Fibroblast of pulmonary artery (primary cell): ENCODE data around the gene KCNH1.

Experiments
- DNase-seq: peaks from one replicate; pipeline ENCODE4 v3.0.0-alpha.2; 2010; ENCODE audit warnings: low read depth
- H3K4me3 ChIP-seq: replicated peaks from 2 replicates; pipeline ENCODE4 v1.5.1; 2011; ENCODE audit warnings: low read depth, mild to moderate bottlenecking, control low read depth, low read length, moderate library complexity
- TF ChIP-seq, protein P1 (sequence below): IDR thresholded peaks from 2 replicates; pipeline ENCODE4 v1.5.1; 2011; ENCODE audit warnings: mild to moderate bottlenecking, control low read depth, low read length, inconsistent platforms; ENCODE audit errors: missing control alignments

The KCNH1 gene

DNA sequence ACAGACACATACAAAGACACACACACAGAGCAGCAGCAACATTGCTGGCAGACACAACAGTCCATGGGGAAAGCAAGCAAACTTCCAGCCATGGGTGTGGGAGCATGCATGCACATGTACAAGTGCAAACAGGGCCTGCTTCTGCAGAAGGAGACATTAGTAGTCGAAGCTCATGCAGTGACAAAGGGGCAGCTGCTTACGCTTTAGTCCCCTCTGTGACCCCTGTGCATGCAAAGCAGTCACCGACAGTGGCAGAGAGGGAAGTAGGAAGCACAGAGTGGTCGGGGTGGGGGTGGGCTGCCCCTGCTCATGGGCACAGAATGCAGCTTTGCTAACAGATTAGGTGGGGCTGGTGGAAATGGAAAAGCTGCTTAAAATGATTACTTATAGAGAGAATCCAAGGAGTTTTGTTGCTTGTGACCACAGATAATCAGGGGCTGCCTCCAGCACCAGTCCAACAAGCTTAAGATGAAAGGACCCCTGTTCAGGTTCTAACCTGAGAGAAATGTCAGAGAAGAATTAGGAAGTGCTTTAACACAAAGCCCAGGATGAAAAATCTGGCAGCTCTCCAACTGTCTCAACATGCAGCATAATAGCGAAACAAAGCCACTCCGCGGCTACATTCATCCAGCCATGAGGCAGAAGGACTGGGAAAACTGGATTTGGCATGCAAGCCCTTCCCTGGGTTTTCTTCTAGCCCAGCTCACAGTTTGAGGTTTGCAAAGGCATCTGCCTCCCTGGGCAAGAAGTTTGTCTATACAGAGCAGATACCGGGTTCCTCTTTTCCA is 378.9 kb downstream of the KCNH1 start:
- TF ChIP-seq, protein P1, sequence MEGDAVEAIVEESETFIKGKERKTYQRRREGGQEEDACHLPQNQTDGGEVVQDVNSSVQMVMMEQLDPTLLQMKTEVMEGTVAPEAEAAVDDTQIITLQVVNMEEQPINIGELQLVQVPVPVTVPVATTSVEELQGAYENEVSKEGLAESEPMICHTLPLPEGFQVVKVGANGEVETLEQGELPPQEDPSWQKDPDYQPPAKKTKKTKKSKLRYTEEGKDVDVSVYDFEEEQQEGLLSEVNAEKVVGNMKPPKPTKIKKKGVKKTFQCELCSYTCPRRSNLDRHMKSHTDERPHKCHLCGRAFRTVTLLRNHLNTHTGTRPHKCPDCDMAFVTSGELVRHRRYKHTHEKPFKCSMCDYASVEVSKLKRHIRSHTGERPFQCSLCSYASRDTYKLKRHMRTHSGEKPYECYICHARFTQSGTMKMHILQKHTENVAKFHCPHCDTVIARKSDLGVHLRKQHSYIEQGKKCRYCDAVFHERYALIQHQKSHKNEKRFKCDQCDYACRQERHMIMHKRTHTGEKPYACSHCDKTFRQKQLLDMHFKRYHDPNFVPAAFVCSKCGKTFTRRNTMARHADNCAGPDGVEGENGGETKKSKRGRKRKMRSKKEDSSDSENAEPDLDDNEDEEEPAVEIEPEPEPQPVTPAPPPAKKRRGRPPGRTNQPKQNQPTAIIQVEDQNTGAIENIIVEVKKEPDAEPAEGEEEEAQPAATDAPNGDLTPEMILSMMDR, result no peak
- no peak overlapping the region for H3K4me3 ChIP-seq
- DNase-seq, result no peak

DNA sequence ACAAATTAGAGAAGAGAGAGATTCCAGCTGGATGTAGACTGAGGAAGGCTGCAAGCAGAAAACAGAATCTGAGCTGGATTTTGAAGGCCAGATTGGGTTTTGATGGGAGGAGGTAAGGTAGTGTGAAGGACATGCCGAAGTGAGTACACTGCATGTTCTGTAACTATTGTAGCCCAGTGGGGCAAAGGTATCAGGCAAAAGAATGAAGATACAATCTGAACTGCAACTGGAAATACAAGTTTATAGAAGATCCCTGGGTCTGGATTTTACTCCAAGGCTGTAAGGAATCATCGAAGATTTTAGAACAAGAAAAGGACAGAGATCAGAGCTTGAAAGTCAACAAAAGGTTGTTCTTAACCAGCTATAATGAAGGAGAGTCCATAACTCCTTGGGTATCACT is 382.0 kb downstream of the KCNH1 start:
- TF ChIP-seq, protein P1, result no peak
- no peak overlapping the region for H3K4me3 ChIP-seq

DNA sequence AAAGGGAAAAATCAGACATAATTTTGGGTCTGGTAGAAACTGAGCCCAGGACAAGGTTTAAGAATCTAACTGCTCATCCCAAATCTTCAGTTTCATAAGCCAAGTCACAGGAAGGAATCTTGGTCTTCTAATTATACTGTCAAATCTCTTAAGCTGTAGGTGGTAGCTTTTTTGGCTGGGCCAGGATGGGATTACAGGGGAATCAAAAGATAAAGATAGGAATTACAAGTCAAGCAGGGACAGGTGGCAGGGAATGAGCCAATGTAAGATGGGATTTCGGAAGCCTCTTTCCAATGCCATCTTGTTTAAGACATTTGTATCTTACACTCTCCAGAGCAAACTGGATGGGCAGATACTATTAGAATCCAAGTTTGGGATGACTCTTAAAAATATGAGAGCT is 383.5 kb downstream of the KCNH1 start:
- H3K4me3 ChIP-seq, result no peak overlapping the region
- no peak for DNase-seq
- TF ChIP-seq, protein P1, result no peak

More for the DNA sequence above, 382.0 kb downstream of the KCNH1 start:
- DNase-seq, result no peak

DNA sequence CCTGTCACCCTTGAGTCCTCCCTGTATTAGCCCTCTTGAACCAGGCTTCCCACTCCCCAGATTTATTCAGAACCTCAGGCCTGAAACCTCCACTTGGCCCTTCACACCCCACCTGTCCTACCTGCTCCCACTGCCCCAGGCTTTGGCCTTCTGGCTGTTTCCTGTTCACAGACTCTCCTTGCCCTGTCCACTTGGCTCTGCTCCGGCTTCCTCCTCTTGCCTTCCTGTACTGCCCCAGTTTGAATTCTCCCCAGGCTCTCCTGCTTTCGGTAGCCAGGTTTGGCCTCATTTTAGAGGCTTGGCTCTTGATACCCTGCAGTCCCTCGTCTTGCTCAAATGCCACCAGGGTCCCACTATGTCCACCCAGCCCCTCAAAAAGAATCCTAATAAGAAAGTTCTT is 385.2 kb downstream of the KCNH1 start:
- TF ChIP-seq, protein P1, result no peak
- no peak overlapping the region for H3K4me3 ChIP-seq
- DNase-seq, result no peak

DNA sequence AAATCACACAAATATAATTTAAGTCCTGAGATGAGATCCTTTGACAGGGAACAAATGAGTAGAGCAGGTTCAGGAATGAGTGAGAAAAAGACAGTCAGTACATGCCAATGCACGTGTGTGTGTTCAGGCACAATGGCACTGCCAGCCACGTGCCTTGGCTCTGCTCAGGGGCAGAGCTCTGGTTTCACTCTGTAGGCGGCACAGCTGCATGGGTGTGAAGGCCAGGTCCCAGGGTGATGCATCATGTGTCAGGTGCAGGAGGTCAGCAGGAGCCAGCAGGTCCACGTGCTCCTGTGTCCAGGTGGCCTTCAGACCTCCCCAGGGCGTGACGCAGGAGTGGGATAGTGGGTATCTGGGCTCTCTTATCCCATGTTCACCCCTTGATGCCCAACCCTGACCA is 386.1 kb downstream of the KCNH1 start:
- TF ChIP-seq, protein P1, result no peak
- DNase-seq, result no peak
- no peak overlapping the region for H3K4me3 ChIP-seq

DNA sequence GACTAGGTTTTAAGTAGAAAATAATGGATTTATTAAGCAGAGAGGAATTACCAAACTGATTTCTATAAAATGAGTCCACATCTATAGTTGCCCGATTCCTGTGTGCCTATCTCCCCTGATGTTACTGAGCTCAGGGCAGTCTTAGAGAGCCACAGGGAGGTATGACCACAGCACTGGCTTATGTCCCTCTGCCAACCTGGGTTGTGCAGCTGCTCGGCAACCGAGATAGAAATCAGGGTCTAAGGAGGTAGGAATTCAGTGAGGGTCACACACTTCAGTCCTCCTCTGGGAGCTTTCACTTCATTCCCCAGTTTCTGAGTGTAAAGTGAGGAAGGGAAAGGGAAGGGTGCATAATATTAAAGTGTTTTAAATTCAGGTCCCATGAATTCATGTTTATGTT is 386.8 kb downstream of the KCNH1 start:
- DNase-seq, result no peak
- TF ChIP-seq, protein P1, result no peak
- no peak overlapping the region for H3K4me3 ChIP-seq

DNA sequence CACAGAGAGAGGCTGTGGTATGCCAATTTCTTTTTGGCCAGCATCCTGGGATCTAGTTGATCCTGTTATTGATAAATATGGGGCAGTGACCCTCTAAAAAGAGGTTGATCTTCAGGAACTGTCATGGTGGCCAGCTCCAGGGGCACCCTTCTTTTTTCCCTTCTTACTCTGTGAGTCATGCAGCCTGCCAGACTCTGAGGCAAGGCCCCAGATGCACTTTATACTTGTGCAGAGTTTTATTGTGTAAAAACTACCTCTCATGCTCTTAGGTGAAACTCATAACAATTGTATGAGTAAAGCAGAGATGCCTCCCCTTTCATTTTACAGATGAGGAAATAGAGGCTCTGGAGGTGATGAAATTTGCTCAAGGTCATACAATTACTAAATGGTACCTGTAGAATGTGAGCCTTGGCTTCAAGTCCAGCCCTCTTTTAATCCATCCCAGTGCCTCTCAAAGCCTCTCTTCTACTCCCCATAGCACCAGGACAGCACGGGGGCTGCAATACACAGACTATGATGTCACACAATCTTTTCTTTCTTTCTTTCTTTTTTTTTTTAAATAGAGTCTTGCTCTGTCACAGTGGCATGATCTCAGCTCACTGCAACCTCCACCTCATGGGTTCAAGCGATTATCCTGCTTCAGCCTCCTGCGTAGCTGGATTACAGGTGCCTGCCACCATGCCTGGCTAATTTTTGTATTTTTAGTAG is 387.8 kb downstream of the KCNH1 start:
- TF ChIP-seq, protein P1, result no peak
- no peak overlapping the region for H3K4me3 ChIP-seq
- no peak for DNase-seq
